Naive thymus-derived CD4-positive, alpha-beta T cell (primary cell): ENCODE results near the gene AGBL1. TPM values are rescaled to one million over a fixed set of nuclear protein-coding genes. Genes with fewer than 3 reads are reported as not detected.
"Not testable (repeated sequence)": the region's sequence is repeated elsewhere in the genome, so short reads cannot be mapped to it uniquely, and the experiment has no call there.

Experiments
- ATAC-seq: fragments of 150-1000 bp; cut with Tn5 transposase; 2 replicates; pipeline ENCODE4 v1.10.0; 2021; ENCODE audit warnings: mild to moderate bottlenecking, moderate library complexity
- CTCF ChIA-PET: fragments of 350-600 bp; sonication (Branson Sonifier 250); formaldehyde crosslinking; loops from one replicate; lab custom pipeline; 2021; ENCODE audit warnings: antibody characterized with exemption; lab: Charles Lee
- POLR2A ChIA-PET: fragments of 350-600 bp; sonication (Branson Sonifier 250); formaldehyde crosslinking; loops from one replicate; lab custom pipeline; 2021; ENCODE audit warnings: antibody characterized with exemption, inconsistent platforms; lab: Charles Lee
- DNase-seq, 9 donors: peaks; one replicate each; pipeline versions ENCODE4 v3.0.0 to v3.0.0-alpha.2; 2020 to 2022; ENCODE audit warnings: mixed read lengths in 1 of 9
- H3K27ac ChIP-seq: one replicate; pipeline ENCODE4 v1.7.0; 2013; ENCODE audit warnings: mild to moderate bottlenecking, low read depth, low read length, moderate library complexity
- H3K27me3 ChIP-seq, 2 donors: one replicate each; pipeline ENCODE4 v1.7.0; 2013; ENCODE audit warnings: low read length in 2 of 2, mild to moderate bottlenecking in 2 of 2, moderate library complexity in 2 of 2; ENCODE audit not compliant: control insufficient read depth in 2 of 2, insufficient read depth in 2 of 2
- H3K36me3 ChIP-seq, 3 experiments: 1 replicate in 2 of 3; 2 replicates in 1 of 3; pipeline ENCODE4 v1.7.0; 2013; ENCODE audit warnings: low read length in 3 of 3, mild to moderate bottlenecking in 3 of 3, moderate library complexity in 1 of 3; ENCODE audit not compliant: insufficient read depth in 3 of 3, control insufficient read depth in 2 of 3
- H3K4me1 ChIP-seq, 2 donors: one replicate each; pipeline ENCODE4 v1.7.0; 2013; ENCODE audit warnings: low read length in 2 of 2, mild to moderate bottlenecking in 2 of 2, moderate library complexity in 1 of 2; ENCODE audit not compliant: control insufficient read depth in 2 of 2, insufficient read depth in 2 of 2
- H3K4me3 ChIP-seq: 2 replicates; pipeline ENCODE4 v1.7.0; 2013; ENCODE audit warnings: mild to moderate bottlenecking, low read length
- H3K9me3 ChIP-seq, 3 experiments: 1 replicate in 2 of 3; 2 replicates in 1 of 3; pipeline ENCODE4 v1.7.0; 2013; ENCODE audit warnings: low read length in 3 of 3; ENCODE audit not compliant: control insufficient read depth in 2 of 3
- H3K27ac Mint-ChIP-seq, 9 donors: one replicate each; pipeline ENCODE4 v1.8.0; 2020 to 2022; ENCODE audit warnings: mixed read lengths in 9 of 9, mild to moderate bottlenecking in 8 of 9, moderate library complexity in 5 of 9, inconsistent platforms in 2 of 9
- H3K27me3 Mint-ChIP-seq, 5 donors: one replicate each; pipeline ENCODE4 v1.8.0; 2021 to 2022; ENCODE audit warnings: mixed read lengths in 5 of 5, mild to moderate bottlenecking in 1 of 5
- H3K36me3 Mint-ChIP-seq, 5 donors: one replicate each; pipeline ENCODE4 v1.8.0; 2020 to 2022; ENCODE audit warnings: mixed read lengths in 5 of 5, mild to moderate bottlenecking in 3 of 5, inconsistent platforms in 1 of 5
- H3K4me1 Mint-ChIP-seq, 7 donors: one replicate each; pipeline ENCODE4 v1.8.0; 2020 to 2022; ENCODE audit warnings: mixed read lengths in 7 of 7, mild to moderate bottlenecking in 3 of 7, inconsistent platforms in 1 of 7
- H3K4me3 Mint-ChIP-seq, 10 donors: one replicate each; pipeline ENCODE4 v1.8.0; 2020 to 2022; ENCODE audit warnings: mild to moderate bottlenecking in 10 of 10, mixed read lengths in 10 of 10, moderate library complexity in 6 of 10, inconsistent platforms in 2 of 10
- H3K9me3 Mint-ChIP-seq, 11 donors: one replicate each; pipeline ENCODE4 v1.8.0; 2020 to 2022; ENCODE audit warnings: mixed read lengths in 11 of 11, mild to moderate bottlenecking in 4 of 11, inconsistent platforms in 1 of 11, moderate library complexity in 1 of 11
- intact Hi-C, 2 donors: fragments of 100-400 bp; cut with micrococcal nuclease; formaldehyde crosslinking; loops; one replicate each; pipeline ENCODE4 v1.15.1; 2023
- polyA plus RNA-seq, 2 donors: library from polyadenylated mRNA; unstranded; fragments of 300-500 nt; fragmentation: Illumina TruSeq; gene quantifications; one replicate each; pipeline ENCODE4 v1.2.3, GENCODE V29; 2021
- total RNA-seq, 6 experiments: library from RNA in 5 of 6; stranded (reverse) in 5 of 6; gene quantifications; 1 replicate in 5 of 6; 2 replicates in 1 of 6; pipeline ENCODE4 v1.2.3 and lab custom pipeline; 2021 to 2026

Gene AGBL1
- total and polyA plus RNA-seq, 7 experiments from 2014 or later = not detected

DNA sequence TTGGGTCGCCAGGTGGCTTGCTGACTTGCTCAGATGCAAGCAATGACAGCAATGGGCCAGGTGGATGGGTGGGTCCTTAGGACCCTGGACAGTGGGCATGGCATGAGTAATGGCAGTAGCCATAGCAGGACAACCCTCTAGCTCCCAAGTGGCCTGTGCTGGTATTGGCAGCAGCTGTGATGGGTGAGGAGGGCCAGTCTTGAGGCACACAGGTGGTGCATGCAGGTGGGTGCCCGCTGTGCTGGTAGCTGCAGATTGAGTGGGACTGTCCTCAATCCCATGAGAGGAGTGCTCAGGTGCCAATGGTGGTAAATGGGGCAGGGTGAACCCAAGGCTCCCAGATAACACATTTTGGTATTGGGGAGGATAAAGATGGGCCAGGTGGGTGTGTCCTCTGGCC lies 24.2 kb downstream of the AGBL1 start:
- Histone ChIP-seq H3K27ac (no peak overlapping the region), H3K27me3 (no peaks in the 10 kb centered on the region), H3K4me1 (no peaks in the 10 kb centered on the region), H3K4me3 (no peak overlapping the region), H3K36me3 (no peaks in the 10 kb centered on the region), H3K9me3 (peaks cover 0 to 9% (median 0%) of the 10 kb centered on the region in 3 experiments)
- Mint-ChIP-seq H3K36me3 (no peaks in the 10 kb centered on the region), H3K9me3 (peaks cover 0 to 34% (median 14%) of the 10 kb centered on the region in 11 donors), H3K27me3 (peaks cover 0 to 59% (median 40%) of the 10 kb centered on the region in 5 donors), H3K27ac (no peak overlapping the region), H3K4me1 (peaks cover 0 to 2% (median 0%) of the 10 kb centered on the region in 7 donors), H3K4me3 (no peak overlapping the region)
- DNase-seq = no peak
- intact Hi-C loops = no loop called here
- CTCF ChIA-PET = no interaction called here
- ATAC-seq = no peak
- POLR2A ChIA-PET = no interaction called here

DNA sequence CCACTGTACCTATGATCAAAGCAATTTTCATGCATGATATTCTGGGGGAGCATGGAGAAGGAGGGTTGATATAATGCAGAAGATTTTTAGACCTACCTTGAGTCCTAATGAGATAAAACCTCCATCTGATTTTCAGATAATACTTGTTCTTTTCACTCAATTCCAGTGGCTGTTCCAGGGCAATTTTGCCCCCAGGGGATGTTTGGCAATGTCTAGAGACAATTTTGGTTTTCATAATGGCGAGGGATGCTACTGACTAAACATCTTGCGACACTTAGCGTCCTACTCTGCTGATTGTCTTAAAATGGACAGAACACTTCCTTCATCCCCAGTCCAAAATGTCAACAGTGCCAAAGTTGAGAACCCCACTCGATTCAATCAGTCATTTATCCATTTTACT lies 26.6 kb downstream of the AGBL1 start:
- Mint-ChIP-seq H3K27ac (no peak overlapping the region), H3K9me3 (peaks cover 0 to 22% (median 14%) of the 10 kb centered on the region in 11 donors), H3K36me3 (no peaks in the 10 kb centered on the region), H3K27me3 (peaks cover 0 to 43% (median 30%) of the 10 kb centered on the region in 5 donors), H3K4me1 (peaks cover 0 to 2% (median 0%) of the 10 kb centered on the region in 7 donors), H3K4me3 (no peak overlapping the region)
- no peaks in the 10 kb centered on the region for H3K36me3 ChIP-seq
- intact Hi-C loops = no loop called here
- H3K9me3 ChIP-seq = peaks cover 0 to 9% (median 0%) of the 10 kb centered on the region in 3 experiments
- DNase-seq = no peak
- H3K27ac ChIP-seq = no peak overlapping the region
- ChIA-PET CTCF (no interaction called here), POLR2A (no interaction called here)
- no peaks in the 10 kb centered on the region for H3K27me3 ChIP-seq
- H3K4me3 ChIP-seq = no peak overlapping the region
- no peak for ATAC-seq
- no peaks in the 10 kb centered on the region for H3K4me1 ChIP-seq

GRCh38 chr15:86115145-86115801 lies 35.6 kb downstream of the AGBL1 start:
- Histone ChIP-seq H3K27ac (no peak overlapping the region), H3K36me3 (no peaks in the 10 kb centered on the region), H3K4me1 (no peaks in the 10 kb centered on the region), H3K27me3 (no peaks in the 10 kb centered on the region), H3K9me3 (no peaks in the 10 kb centered on the region), H3K4me3 (no peak overlapping the region)
- Mint-ChIP-seq H3K4me1 (no peaks in the 10 kb centered on the region), H3K27ac (no peak overlapping the region), H3K36me3 (no peaks in the 10 kb centered on the region), H3K27me3 (peaks cover 6 to 17% (median 15%) of the 10 kb centered on the region in 5 donors), H3K4me3 (no peak overlapping the region), H3K9me3 (no peaks in the 10 kb centered on the region)
- intact Hi-C loops = no loop called here
- no peak for DNase-seq
- POLR2A ChIA-PET = no interaction called here
- no peak for ATAC-seq
- CTCF ChIA-PET = no interaction called here

- H3K27me3 ChIP-seq = no peaks in the 10 kb centered on the region
- Mint-ChIP-seq H3K27ac (no peak overlapping the region), H3K4me3 (no peak overlapping the region), H3K27me3 (peaks cover 0 to 41% (median 26%) of the 10 kb centered on the region in 5 donors), H3K9me3 (peaks cover 0 to 5% (median 0%) of the 10 kb centered on the region in 11 donors), H3K4me1 (no peaks in the 10 kb centered on the region), H3K36me3 (no peaks in the 10 kb centered on the region)
- no peaks in the 10 kb centered on the region for H3K4me1 ChIP-seq
- DNase-seq = no peak
- H3K9me3 ChIP-seq = no peaks in the 10 kb centered on the region
- intact Hi-C loops = no loop called here
- ChIA-PET POLR2A (no interaction called here), CTCF (no interaction called here)
- no peak for ATAC-seq
- no peak overlapping the region for H3K4me3 ChIP-seq
- no peak overlapping the region for H3K27ac ChIP-seq
- no peaks in the 10 kb centered on the region for H3K36me3 ChIP-seq
Measured at GRCh38 chr15:86121568-86122225, 42.0 kb downstream of the AGBL1 start.

- H3K27me3 Mint-ChIP-seq = peaks cover 0 to 41% (median 21%) of the 10 kb centered on the region in 5 donors
- H3K4me3 Mint-ChIP-seq, H3K27ac ChIP-seq, POLR2A ChIA-PET, H3K27me3 ChIP-seq, DNase-seq, H3K4me1 ChIP-seq, H3K4me1 Mint-ChIP-seq, H3K27ac Mint-ChIP-seq, CTCF ChIA-PET, H3K36me3 Mint-ChIP-seq, intact Hi-C loops, ATAC-seq, H3K36me3 ChIP-seq, H3K9me3 ChIP-seq, H3K4me3 ChIP-seq: not testable (repeated sequence)
- H3K9me3 Mint-ChIP-seq = peaks cover 0 to 12% (median 0%) of the 10 kb centered on the region in 11 donors
Measured at GRCh38 chr15:86122691-86123391, 43.2 kb downstream of the AGBL1 start.

GRCh38 chr15:86125775-86126174 lies 46.1 kb downstream of the AGBL1 start:
- ChIA-PET CTCF (no interaction called here), POLR2A (no interaction called here)
- peaks cover 0 to 44% (median 27%) of the 10 kb centered on the region in 5 donors for H3K27me3 Mint-ChIP-seq
- Histone ChIP-seq H3K36me3 (no peaks in the 10 kb centered on the region), H3K4me1 (no peaks in the 10 kb centered on the region), H3K9me3 (no peaks in the 10 kb centered on the region), H3K4me3 (no peak overlapping the region), H3K27ac (no peak overlapping the region), H3K27me3 (no peaks in the 10 kb centered on the region)
- DNase-seq = no peak
- peaks cover 0 to 12% (median 0%) of the 10 kb centered on the region in 11 donors for H3K9me3 Mint-ChIP-seq
- H3K4me3 Mint-ChIP-seq = no peak overlapping the region
- H3K4me1 Mint-ChIP-seq = no peaks in the 10 kb centered on the region
- no peaks in the 10 kb centered on the region for H3K36me3 Mint-ChIP-seq
- no peak overlapping the region for H3K27ac Mint-ChIP-seq
- intact Hi-C loops = no loop called here
- ATAC-seq = no peak
